A172 (cell line): Measurements from ENCODE around the gene ASB11. TPM values are rescaled to one million over a fixed set of nuclear protein-coding genes. Genes with fewer than 3 reads are reported as not detected.

ENCODE experiments used
- DNase-seq: peaks from one replicate; pipeline ENCODE4 v3.0.0-alpha.2; 2015; ENCODE audit warnings: low spot score
- total RNA-seq: library from RNA; depleted of rRNA; stranded (reverse); fragments of >200 nt; shearing (Covaris generic); gene quantifications from 2 replicates; pipeline ENCODE4 v1.2.3, GENCODE V29; 2014; rRNA removed

Gene ASB11, protein sequence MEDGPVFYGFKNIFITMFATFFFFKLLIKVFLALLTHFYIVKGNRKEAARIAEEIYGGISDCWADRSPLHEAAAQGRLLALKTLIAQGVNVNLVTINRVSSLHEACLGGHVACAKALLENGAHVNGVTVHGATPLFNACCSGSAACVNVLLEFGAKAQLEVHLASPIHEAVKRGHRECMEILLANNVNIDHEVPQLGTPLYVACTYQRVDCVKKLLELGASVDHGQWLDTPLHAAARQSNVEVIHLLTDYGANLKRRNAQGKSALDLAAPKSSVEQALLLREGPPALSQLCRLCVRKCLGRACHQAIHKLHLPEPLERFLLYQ
- not detected in 2 replicates for total RNA-seq

DNA sequence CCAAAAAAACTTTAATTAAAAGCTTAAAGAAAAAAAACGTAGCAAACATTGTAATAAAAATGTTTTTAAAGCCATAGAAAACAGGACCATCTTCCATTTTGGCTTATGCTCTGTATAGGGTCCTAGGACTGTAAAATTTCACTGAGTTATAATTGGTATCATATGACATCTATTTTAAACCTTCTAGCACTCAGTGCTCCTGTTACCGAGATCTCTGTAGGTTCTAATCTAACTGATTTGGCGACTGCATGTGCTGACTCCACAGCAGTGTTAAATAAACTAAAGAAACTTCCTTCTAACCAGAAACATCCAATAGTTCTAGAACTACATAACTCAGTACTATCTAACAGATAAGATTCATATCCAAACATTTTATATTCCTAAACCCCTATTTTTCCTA, at the start of gene ASB11:
TSS of gene ASB11 (minus strand) at position 132 of the 400 bp plus-strand sequence. CDS start at position 97, 35 bp downstream.
- DNase-seq, result no peak

DNA sequence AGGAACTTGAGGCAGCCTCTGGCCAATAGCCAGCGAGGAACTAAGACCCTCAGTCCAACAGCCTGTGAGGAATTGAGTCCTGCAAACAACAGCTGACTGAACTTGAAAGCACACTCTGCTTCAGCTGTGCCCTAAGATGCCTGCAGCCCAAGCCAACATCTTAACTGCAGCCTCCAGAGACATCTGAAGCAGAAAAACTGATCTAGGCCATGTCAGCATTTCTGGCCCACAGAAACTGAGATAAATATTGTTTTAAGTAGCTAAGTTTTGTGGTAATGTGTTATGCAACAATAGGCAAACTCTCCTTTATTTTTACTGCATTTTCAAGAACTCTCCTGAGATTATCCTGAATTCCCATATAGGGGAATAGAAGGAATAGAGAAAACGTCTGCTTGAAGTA, 44.3 kb upstream of the ASB11 start:
- DNase-seq, result no peak

DNA sequence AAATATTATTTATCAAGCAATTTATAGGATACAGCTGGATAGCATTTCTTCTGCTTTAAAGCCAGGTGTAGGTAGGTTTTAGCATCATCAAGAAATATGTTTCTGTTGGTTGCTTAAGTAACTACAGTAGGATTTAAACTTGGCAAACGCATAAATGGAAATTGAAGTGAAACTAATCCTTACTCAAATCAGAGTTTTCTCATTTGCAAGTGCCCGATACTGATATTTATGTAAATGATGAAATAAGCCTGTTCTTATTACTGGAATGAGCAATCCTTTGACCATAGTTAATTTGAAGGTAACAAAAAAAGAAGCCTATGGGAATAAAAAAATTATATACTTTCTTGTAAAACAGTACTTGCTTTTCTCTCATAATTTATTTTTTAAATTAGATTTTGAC, 43.1 kb upstream of the ASB11 start:
- DNase-seq, result no peak

DNA sequence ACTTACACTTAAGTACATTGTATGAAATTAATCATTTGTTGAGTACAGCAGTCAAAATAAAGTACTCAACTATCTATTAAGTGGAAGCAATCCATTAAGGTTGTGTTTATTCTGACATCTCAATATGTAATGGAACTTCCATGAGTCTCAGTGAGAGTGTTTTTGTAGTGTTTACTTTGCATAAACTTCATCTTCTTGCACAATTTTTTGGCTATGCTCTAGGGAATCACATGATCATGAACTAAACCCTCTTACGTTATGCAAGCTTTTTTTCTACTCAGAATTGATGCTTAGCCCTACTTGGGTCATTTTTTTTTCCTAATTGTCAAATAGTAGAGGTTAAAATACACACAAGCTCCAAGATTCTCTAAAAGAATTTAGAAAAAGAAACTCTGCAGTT, 41.0 kb upstream of the ASB11 start:
- no peak for DNase-seq

DNA sequence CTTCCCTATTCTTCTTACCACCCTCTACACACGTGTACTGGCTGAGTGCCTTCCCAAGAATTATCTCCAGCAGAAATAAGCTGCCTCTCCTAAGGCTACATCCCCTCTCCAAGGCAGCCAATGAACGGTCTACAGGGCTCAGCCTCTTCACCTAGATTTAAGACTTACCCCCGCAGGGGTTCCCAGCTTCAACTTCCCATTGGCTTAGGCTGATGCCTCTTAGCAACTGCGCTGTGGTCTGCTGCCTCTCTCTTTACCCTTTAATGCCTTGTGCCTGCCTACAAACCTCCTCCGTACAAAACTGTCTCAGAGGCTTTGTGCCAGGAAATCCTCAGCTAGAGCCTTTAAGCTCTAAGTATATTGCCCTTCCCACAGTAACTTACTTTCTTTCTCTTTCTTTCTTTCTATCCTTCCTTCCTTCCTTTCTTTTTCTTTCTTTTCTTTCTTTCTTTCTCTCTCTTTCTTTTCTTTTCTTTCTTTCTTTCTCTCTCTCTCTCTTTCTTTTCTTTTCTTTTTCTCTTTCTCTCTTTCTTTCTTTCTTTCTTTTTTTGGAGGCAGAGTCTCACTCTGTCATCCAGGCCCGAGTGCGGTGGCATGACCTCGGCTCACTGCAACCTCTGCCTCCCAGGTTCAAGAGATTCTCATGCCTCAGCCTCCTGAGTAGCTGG, 35.0 kb upstream of the ASB11 start:
- DNase-seq, result no peak

DNA sequence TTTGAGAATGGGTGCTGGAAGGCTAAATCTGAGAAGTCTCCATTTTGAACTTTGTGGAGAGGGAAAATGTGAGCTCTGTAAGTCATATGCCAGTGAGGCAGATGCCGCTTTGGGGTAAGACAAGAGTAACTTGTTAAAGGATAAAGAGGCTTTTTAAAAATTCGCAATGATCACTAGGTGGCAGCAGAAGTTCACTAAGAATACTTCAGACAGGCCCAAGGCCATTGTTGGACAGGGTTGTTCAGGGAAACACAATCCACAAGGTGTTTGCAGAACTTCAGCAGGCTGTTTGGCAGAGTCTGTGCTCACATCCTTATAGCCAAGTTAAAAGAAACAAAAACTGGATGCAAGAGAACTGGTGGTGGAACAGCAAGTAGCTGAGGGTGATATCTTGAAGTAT, 33.6 kb upstream of the ASB11 start:
- DNase-seq, result peak; percentile 58

DNA sequence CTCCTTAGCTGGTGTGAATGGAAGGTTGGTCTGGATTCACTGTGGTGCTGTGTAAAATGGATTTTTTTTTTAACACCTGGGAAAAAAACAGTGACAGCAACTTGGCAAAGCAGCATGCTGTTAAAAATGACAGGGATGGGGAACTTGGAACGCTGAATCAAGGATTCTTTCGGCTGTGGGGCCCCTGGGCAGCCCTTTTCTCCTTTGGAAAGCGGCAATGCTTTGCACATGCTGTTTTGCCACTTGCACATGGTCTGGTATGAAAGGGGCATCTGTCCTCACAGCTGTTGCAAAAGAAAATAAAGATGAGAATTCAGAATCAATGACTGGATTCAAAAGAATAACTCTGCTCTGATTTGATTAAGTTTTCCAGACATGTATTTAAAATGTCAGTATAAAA, 30.5 kb upstream of the ASB11 start:
- DNase-seq, result no peak

DNA sequence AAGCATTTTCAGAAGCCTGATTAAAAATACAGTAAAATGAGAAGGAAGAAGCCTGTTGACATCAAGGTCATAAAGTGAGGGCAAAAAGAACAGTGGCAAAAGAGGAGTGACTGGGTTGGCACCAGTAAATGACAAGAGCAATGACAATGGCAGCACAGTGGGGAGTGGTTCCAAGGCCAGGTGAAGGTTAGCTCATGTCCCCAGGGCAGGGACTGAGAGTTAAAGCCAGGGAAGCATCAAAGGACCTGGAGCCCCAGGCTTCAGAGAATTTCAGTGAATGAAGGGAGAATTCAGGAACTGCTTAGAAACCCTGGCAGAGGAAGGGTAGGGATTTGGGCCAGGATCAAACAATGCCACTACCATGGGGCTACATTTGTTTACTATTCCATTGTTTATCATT, 28.7 kb upstream of the ASB11 start:
- DNase-seq, result no peak

DNA sequence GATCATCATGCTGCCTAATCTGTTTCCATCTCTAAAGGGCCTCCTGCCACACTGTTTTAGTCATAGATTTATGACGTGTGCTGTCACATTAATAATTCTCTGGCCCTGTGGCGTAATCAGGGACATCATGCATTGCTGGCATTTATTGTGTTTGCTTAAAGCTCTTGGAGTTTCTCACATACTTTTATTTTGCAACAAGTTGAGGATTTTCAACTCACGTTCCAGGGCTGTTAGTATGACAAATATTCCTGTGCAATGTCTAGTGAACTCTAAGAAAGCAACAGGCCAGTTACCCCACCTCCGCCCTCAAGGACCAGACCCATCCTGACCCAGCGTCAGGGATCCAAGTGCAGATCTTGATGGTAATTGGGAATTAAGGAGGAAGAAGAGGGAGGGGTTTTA, 27.6 kb upstream of the ASB11 start:
- DNase-seq, result peak; percentile 37

DNA sequence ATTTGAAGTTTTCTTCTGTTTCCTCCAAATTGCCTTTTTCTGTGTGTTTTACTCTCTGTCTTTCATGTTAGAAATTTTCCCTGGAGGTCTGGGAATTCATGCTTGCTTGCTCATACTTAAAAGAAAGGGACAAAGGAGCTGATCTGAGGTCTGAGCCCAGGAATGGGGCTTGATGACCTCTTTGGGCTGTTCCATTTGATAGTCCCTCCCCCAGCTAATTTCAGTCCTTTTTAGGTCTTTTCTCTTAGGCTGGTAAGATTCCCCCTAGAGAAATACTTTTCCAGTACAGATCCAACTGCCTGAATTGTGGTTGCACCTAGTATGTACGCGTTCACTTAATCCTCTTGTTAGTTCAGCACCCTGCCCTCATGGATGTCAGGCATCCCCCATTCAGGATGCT, 25.4 kb upstream of the ASB11 start:
- DNase-seq, result no peak

DNA sequence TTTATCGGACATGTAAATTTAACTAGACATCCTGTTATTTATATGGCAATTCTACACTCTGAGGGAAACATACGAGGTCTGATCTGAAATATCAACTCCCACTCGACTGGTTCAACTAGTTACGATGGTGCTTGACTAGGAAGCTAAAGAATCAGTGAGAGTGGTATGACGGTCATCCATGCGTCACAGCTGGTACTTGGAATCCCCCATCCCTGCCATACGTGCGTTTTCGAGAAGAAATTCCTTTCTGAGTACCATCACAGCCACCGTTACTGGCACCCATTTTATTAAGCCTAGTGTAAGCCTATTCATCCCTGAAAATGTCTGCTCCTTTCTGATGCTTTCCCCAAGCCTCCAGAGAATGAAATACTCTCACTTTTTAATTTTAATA, 20.6 kb upstream of the ASB11 start:
- peak; percentile 59 for DNase-seq

DNA sequence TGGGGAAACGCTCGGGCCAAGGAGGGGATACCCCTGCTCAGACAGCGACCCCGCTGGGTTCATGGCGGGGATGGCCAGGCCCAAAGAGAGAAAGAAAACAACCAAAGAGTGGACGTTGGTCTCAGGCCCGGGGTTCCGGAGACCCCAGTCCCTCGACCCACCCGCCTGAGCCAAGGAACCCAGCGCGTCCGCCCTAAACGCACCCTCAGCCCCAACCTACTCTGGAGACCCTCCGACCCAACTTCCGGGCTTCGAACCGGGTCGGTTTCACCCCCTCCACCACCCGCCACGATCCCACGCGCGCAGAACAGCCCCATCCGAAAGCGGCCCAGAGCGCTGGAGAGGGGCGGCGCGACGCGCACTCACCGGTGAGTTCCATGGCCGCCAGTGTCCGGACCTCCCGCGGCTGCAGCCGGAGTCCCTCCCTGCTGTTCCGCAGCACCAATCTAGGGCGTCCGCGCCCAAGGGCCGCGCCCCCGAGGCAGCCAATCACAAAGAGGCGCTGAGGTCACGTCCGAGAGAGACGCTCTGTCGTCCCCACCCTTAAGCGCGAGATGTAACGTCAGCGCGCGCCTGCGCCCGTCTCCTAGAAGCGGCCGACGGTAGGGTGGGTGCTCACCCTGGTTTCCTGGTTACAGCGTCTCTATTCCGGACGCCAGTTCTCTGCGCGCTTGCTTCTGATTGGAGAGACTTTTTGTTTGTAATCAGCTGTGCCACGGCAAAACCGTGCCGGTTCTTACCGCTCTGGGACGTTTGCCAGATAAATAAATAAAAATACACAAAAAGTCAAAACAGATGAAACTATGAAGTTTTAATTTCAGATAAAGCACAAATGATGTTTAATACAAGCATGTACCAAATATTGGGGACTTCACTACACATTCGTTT, 19.9 kb upstream of the ASB11 start, which contains the start of gene PIGA:
TSS of gene PIGA (minus strand) at position 389 of the 888 bp plus-strand sequence. CDS start 3,593 bp downstream, outside the sequence.
- peak; percentile 97 for DNase-seq

DNA sequence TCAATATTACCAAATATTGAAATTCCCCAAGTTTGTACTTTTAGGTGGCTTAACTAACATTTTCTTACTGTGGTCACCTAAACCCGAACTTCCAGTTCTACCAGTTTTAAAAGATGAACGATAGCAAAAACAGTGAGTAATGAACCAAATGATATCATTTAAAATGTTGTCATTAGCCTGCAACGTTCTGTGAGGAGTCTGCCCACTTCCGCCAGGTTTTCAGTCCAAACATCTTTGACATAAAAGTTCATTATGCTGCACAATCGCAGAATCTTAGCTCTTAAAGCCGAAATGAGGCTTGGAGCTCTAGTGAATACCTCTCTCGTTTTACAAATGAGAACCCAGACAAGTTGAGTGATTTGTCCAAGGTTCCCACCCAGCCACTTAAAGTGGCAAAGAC, 19.1 kb upstream of the ASB11 start:
- DNase-seq, result peak; percentile 23

DNA sequence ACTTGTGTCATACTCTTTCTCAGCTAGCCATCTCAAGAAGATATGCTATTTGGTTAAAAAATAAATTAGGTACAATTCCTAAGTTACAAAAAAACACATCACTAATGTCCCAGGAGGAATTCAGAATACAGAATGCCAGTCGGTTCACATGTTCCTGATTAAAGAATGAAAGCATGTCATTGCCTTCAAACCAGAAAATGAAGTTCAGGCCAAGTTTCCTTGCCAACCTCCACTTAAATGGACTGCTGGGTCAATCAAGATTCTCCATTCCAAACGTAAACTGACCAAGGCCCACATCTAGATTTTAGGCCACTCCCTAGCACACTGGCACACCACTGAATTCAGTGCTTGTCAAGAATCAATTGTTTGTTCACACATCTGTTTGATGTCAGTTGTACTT, 13.4 kb upstream of the ASB11 start:
- DNase-seq, result no peak

DNA sequence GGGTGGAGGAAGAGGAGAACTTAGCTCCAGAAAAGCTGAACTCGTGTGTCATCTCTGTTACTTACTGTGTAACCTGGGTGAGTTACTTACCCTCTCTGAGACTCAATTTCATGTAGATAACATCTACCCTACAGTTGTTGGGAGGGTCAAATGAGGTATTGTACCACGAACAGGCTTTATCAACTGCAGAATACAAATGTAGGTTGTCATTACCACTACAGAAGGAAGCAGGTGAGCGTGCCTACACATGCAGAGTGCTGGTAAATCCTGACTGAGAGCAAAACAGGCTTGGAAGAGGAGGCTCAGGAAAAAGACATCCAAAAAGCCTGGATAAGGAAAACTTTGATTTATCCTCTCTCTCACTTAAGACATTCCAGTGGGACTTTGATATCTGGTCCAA, 12.7 kb upstream of the ASB11 start:
- DNase-seq, result no peak

DNA sequence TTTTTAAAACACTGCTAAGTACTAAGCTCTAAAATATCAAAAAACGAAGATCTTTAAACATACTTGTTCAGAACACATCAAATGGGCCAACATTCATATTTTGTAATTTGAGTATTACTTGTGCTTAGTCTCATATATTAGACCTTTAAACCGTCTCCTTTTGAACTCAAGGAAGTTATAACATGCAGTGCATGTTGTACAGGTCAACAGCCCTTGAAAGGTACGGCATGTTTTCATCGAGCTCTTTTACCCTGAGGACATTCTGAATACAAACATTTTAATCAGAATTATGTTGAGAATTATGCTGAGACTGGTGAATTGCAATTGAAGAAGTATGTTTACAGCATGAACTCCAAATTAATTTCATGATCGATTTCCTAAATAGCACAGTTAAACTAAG, 7.0 kb upstream of the ASB11 start:
- no peak for DNase-seq

DNA sequence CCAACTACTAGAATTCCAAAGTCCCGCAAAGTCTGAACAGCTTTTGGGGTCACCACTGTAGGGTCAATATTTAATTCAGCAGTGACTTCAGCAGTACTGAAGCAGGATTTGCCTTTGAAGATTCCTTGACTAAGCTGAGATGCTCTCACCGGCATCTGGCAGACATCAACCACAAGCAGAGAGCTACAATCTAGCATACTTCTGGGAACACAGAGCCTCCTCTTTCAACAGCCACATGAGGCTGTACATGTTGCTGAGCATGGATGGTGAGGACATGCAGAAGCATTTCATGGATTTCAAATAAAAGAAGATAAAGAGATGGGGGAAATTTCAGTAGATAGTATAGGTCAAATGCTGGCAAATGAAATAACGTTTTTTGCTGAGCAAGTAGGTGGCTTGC, 6.6 kb upstream of the ASB11 start:
- no peak for DNase-seq

DNA sequence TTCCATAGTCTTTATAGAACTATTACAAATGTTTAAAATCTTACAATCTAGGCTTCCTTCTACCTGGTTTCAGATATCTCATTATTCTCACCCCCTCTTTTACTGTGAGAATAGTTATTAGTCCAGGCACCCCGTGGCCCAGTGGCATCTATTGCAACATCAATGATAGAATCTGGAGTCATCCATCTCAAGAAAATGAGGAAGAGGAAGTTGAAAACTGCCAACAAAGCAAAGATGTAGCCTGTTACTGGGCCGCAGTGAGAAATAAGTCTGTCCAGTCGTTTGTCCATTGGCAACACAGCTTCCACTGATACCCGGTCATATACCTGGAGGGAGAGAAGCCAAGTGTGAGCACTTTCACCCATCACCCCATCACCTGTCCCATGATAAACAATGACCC, 6.0 kb upstream of the ASB11 start:
- DNase-seq, result no peak

DNA sequence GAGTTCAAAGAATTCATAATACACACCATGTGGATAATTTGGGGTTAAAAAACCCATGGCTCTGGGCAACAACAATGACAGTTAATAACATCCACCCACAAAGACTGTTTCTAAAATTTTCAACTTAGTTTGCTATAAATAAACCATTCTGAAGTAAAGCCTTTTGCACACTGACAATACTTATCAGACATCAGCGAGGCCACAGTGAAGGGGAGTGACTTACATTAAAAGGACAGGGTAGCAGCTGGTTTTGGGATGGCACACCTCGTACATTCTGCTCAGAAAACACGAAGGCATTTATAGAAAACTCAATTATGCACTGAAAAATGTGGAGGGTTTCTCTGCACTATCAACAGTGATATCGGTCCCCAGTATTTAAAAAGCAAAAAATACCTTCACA, 4.9 kb upstream of the ASB11 start:
- no peak for DNase-seq

DNA sequence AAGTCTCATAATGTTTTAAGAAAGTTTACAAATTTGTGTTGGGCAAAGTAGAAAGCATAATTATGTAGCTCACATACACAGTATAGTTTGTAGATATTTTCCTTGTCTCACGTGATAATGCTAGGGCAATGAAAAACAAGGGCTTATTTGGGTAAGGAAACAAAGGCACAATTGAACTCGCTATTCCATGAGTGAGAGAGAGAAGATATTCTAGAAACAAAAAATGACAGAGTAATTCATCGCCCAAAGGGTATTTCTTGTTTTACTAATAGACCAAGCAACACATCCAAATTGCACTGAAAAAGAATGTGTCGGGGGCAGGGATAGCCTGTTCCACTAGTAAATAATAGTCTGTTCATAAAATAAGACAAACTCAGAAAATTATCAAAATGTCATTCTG, 3.6 kb upstream of the ASB11 start:
- DNase-seq, result no peak

DNA sequence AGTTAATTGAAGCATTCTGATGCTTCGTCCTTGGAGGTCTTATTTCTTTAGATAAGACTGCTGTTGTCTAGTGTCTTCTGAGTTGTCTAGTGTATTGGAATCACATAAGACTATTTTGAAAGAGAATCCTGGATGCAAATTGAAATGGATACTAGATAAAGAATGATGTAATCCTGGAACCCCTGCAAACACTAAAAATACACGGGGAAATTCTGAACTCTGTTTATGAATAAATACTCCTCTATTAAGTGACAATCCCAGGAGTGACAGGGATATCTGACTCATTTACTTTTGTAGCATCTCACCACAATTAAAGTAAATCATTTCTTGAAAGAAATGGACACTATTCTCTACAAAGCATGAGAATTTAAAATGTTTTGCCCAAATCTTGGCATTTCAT, 968 bp downstream of the ASB11 start:
- DNase-seq, result no peak

DNA sequence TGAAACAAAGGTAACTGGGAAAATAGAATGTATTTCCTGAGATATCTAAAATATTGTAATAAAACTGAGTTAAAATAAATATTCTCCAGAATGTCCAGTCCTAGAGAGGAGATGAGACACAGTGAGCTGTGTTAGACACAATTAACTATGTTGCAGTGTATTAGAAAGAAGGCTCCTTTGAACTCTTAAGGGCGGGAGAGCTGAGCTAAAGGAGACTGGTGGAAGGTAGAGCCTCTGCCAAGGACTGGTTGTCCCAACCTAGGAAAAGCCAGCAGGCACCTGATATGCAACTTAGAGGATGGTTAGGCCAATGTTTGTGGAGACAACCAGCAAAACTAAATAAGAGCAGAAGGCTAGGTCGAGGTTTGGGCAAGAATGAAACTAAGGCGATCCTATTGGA, 4.3 kb downstream of the ASB11 start:
- DNase-seq, result no peak

DNA sequence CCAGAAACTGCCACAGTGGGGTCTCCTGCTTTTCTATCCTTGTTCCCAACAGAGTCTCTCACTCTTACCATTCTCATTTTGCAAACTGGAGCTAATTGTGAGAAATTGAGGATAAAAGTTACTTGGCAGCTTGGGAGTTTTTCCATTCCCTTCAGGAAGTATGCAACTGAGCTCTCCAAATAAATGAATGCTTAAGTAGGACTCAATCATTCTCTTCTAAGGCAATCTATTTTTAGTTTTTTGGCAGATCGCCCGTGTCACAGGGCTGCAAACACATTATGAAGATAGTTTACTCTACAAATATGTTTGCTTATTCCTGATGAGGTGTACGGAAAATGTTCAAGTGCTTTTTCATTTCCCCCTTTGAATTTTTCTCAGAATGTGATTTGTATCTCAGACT, 5.3 kb downstream of the ASB11 start:
- peak; percentile 14 for DNase-seq
